ENCODE data around the gene SLBP. TPM values are rescaled to one million over a fixed set of nuclear protein-coding genes. Genes with fewer than 3 reads are reported as not detected.
"Not testable (repeated sequence)": the region's sequence is repeated elsewhere in the genome, so short reads cannot be mapped to it uniquely, and the experiment has no call there.

Gene SLBP
- total RNA-seq, 1 donor from 2014 or later = 48.8 TPM

DNA sequence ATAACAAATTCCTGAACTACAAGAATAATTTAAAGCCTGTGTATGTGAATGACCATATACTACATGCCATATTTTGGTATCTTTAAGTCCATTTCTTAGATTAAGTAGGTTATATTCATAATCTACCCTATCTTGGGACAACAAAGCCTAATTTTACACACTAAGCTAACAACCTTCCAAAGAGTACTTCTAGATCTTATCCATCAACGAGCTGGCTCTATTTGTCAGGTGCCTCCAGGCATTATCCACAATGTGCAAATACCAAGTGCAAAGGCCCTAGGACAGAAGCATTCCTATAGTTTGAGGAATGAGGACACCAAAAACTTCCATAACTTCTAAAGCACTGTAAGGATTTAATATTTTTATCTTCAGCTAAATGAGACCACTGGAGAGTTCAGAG lies 3.5 kb downstream of the SLBP start:
- no peak for DNase-seq

DNA sequence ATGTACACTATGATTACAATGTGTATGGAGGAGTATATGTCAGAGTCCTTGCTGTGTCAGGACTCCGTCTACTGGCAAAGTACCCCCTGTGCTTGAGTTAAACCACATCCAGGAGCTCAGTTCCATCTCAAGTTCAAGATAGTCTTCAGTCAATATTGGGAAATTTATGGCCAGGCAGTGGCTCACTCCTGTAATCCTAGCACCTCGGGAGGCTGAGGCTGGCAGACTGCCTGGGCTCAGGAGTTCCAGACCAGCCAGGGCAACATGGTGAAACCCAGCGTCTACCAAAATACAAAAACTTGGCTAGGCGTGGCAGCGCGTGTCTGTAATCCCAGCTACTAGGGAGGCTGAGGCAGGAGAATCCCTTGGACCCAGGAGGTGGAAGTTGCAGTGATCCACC lies 5.8 kb downstream of the SLBP start:
- no peak for DNase-seq

DNA sequence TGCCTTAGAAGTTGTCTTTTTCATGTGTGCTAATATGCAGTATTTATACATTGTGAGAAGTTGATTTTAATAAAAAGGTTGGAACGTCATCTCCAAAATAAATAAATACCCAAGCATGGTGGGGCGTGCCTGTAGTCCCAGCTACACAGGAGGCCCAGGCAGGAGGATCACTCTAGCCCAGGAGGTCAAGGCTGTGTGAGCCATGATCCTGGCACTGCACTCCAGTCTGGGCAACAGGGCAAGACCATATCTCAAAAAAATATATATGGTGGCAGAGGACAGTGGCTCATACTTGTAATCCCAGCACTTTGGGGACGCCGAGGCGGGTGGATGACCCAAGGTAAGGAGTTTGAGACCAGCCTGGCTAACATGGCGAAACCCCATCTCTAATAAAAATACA lies 6.4 kb downstream of the SLBP start:
- no peak for DNase-seq

DNA sequence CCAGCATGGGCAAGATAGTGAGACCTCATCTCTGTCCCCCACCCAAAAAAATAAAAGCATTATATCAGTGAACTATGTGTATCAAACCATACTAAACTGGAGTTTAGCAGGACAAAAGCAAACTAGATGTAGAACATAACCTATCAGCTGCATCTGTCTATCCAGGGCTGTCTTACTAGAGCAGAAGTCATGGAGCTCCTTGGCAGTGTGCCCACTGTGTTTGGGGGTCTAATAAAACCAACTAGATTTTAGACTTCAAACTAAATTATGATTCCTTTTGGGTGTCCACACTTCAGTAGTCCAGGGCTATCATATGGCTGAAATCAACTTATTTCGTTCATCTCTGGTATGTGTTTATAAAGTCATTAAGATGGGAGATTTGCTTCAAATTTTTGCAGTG lies 8.3 kb downstream of the SLBP start:
- DNase-seq = no peak

DNA sequence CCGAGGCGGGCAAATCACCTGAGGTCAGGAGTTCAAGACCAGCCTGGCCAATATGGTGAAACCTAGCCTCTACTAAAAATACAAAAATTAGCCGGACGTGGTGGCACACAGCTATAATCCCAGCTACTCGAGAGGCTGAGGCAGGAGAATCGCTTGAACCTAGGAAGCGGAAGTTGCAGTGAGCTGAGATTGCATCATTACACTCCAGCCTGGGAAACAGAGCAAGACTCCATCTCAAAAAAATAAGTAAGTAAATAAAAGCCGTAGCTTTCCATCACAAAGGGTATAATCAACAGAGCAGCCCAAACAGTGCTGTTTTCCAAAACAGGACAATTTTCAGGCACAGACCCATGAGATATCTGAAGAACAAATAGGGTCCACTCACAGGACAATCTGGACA lies 10.4 kb downstream of the SLBP start:
- DNase-seq = not testable (repeated sequence)

DNA sequence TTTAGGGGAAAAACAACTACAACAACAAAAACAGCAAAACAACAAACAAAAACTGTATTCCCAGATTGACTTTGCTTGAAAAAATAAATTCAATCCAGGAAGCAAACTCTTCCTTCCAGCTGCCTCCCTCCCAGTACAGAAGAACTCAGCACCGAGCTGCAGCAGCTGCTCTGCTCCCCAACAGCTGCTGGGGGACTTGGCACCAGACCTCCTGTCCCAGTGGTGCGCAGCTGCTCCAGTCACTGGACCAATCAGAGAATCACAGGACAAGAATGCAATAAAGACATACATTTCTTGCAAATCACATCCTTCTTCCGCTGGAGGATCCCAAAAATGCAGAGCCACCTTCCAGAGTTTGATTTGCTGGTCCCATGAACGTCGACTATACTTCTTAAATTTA lies 16.2 kb downstream of the SLBP start:
- DNase-seq = no peak

DNA sequence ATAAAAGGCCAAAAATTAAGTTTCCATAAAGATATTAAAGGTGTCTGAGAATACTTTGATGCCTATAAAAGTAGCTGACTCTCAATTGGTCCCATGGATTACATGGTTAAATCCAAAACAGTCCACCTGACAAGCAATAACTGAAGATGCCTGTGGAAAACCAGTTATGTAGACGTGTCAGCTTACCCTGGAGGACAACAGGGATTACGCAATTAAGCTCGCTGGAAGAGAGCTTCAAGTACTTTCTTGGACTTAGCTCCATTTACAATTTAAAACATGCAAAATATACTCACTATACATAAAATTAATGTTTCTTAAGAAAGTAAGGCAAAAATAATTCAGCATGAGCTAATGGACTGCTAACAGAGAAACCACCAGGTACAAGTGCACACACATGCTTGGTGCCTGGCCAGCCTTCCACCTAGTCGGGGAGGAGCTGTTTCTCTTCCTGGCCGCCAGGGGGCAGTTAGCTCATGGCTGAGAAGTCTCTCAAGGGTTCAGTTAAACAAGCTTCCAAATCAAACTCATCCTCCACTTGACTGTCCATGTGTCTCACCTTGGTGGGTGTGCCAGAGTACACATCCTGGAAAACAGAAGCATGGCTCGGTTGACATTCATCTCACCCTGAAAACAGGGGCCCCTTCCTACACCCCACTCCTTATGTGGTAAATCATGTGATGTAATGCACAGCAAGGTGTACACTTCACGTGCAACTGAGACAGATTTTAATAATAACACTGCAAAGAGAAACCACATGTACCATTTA lies 18.8 kb downstream of the SLBP start:
- peak; percentile 44 for DNase-seq

DNA sequence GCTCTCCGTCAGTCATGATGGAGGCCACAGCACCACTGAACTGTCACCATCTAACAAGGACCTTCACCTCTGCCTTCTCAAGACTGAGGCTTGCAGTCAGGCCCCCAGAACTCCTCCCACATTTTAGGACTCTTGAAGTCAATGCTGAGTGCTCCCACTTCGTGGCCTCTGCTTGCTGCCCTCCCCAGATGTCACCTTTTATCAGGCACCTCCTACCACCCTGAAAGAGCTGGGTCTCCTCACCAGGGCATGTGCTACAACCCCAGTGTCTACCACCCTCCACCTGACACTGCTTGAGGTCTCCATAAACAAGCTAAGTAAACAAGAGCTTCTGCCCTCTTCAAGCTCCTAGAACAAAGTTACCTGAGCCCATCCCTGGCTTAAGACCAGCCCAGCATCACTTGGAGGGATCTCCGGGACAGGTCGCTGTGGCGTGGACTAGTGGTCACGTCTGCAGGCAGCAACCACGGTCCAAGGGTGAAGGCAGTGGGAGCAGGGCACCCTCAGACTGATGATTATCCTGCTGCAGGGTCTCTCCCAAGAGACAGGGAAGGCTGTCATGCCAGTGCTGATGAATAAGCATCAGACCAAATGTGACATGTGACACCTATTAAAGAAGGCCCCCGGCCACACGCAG lies 20.3 kb downstream of the SLBP start:
- DNase-seq = no peak

DNA sequence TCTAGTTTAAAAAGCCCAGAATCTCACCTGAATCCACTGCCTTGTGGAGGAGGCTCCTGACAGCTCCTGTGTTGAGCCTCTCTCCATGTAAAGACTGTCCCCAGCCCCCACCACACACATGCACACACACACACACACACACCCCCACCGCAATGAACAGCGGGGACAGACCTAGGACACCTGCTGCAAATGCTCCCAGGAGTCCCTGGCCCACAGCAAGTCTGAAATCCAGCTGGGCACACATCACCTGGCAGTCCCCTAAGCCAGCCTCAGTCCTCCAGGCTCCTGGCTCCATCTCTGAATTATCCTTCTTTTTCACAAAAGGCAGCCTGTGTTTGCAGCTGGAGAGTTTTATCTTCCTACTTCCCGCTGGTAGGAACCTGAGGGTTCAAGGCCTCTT lies 21.4 kb downstream of the SLBP start:
- no peak for DNase-seq

DNA sequence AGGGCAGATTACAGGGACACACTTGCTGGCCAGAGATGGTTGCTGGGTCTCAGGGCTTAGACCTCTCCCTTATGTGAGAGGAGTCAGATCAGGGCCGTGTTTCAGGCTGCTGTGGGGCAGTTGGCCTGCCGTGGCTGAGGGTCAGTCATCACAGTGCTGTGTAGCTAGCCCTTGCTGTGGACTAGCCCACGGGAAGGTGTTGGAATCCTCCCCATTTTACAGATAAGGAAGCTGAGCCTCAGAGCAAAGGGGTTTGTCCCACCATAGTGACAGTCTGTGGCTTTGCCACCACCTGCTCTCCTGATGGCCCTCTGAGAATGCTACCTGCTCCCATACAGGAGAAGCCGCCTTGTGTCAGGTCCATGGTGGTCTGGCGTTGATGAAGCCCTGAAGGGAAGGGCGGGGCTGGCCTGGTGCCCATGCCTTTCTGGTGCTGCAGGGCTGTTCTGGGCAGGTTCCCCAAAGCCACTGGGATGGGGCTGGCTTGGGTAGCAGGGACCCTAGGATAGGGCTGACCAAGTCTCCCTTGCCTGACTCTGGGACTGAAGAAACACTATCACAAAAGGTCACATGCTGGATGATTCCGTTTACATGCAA lies 25.6 kb downstream of the SLBP start:
- no peak for DNase-seq

DNA sequence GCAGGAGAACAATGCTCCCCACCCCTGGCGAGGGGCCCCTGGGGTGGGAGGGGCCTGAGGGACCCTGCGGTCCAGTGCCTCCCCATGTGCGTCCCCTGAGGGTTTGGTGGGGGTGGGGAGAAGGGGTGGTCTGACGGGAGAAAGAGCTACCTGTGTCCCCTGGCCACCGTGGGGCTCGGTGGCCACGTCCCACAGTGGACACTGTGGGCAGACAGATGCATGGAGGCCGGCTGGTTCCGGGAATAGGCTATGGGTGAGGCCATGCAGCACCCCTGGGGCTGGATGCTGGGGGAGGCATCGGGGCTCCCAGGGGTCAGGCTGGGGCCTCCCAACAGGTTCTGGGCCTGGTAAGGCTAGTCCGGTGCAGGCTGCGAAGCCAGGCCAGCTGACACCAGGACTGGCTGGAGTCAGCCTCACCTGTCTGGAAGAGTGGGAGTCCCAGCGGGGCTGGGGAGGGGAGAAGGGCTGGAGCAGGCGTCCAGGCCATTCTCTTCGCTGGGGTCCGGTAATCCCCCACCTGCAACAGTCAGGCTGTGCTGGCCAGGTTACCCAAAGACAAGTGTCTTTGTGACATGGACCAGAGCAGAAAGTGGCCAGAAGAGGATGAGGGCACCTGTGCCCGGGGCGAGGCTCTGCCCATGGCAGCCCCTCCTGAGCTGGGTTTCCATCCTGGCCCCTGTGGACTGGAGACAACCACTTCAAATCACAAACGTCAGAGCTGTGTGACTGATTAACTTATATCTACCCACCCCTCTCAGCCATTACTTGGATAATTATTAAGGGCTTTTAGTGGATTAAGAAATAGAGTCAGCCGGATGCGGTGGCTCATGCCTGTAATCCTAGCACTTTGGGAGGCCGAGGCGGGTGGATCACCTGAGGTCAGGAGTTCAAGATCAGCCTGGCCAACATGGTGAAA lies 26.6 kb downstream of the SLBP start:
- DNase-seq = no peak

DNA sequence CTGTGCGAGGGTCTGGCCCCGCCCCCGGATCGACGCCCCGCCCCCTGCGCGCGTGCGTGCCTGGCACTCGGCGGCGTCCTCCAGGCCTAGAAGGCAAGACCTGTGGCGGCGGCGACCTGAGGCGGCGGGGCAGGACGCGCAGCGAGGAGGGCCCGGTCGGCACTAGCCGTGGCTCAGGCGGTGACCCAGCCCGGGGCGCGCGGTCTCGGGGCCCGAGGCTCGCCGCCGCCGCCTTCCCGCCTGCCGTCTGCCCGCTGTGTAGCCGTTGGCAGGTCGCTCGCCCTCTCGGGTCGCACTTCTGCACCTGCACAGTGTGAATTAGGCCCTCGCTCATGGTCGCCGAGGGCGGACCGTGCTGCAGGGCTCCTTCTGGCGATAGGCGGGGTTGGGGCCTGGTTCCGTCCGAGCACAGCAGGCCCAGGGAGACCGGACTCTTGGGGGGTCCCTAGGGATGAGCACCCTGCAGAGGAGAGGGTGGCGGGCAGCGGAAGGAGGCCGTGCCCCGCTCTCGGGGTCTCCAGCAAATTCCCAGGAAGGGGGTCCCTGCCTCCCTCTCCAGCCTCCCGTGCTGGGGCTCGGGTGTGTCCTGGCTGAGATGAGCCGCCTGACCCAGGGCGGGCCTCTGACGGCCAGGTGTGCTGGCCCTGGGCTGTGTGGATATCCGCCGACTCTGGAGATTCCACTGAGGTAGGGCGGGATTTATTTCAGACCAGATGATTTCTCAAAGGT lies 27.4 kb downstream of the SLBP start:
- DNase-seq = no peak

DNA sequence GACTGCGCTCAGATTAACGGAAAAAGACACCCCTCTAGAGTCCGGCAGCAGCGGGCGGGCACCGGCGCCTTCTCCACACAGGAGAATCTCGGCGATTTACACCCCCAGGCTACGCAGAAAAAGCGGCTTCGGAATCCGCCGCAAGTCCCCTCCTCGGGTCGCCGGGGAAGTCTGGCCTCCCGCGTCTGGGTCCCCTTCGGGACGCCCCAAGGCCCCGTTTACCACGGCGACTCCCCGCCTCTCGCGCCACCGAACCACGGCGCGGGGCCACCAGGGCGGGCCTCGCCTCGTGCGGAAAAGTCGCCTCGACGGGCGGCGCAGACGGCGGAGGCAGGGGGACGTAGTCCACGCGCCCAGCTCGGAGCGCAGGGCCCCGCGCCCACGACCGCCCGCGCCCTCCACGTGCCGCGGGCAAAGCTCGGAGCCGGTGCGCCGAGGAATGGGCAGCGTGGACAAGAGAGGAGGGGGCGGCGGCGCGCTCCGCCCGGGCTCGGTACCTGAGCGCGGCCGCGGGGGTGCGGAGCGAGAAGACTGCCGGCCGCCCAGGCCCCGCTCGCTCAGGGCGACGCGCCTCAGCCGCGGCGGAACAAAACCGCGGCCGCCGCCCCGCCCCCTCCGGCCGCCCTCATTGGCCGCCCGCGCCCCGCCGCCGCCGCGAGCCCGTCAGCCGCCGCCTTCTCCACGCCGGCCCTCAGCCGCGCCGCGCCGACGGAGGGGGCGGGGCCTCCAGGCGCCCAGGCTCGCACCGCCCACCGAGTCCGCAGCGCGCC lies 28.2 kb downstream of the SLBP start, which contains the start of gene FAM53A:
TSS of gene FAM53A (minus strand) at position 578 of the 770 bp plus-strand sequence. CDS start 15,572 bp downstream, outside the sequence.
- DNase-seq = peak; percentile 78

DNA sequence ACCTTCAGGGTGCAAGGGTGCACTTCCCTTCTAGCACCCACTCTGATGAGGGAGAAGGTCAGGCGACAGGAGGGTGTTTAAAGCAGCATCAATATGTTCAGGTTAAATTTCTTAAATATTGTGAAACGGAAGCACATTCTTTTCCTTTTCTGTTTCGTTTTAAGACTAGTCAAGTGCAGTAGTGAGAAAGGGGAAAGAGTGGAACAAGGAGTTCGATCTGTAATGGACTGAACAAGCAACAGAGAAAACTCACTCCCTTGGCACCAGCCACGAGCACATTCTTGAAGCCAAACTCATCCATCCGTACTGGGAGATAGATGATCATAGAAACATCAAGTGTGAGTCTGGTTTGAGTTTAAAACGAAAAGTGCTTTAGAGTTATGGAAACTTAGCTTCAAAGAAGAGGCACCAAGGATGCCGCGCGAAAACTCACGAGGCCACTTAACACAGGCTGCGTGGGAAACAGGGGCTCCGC lies 28.8 kb downstream of the SLBP start:
- no peak for DNase-seq

DNA sequence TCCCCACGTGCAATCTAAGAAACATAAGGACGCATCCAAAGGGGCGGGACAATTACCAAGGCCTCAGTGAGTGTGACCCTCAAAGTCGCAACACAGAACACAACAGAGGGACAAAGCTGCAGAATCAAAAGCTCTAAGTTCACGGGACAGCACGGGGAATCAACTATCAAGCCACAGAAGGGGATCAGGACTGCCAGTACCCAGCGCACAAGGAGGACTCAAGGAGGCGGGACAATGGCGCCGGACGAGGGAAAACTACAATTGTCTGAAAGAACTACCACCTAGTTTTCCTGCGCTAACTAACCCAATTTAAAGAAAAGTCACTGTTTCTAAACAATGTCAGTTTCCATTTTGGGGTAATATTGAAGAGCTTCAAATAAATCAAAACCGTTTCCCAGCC lies 29.3 kb downstream of the SLBP start:
- DNase-seq = no peak

DNA sequence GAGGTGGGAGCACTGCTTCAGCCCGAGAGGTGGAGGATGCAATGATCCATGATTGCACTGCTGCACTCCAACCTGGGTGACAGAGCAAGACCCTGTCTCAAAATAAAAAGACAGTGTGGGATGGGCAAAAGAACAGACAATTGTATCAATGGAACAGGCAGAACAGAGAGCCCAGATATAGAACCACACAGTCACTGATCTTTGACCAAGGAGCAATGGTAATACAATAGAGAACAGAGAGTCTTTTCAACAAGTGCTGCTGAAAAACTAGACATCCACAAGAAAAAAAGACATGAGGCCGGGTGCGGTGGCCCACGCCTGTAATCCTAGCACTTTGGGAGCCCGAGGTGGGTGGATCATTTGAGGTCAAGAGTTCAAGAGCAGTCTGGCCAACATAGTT lies 33.9 kb downstream of the SLBP start:
- no peak for DNase-seq

DNA sequence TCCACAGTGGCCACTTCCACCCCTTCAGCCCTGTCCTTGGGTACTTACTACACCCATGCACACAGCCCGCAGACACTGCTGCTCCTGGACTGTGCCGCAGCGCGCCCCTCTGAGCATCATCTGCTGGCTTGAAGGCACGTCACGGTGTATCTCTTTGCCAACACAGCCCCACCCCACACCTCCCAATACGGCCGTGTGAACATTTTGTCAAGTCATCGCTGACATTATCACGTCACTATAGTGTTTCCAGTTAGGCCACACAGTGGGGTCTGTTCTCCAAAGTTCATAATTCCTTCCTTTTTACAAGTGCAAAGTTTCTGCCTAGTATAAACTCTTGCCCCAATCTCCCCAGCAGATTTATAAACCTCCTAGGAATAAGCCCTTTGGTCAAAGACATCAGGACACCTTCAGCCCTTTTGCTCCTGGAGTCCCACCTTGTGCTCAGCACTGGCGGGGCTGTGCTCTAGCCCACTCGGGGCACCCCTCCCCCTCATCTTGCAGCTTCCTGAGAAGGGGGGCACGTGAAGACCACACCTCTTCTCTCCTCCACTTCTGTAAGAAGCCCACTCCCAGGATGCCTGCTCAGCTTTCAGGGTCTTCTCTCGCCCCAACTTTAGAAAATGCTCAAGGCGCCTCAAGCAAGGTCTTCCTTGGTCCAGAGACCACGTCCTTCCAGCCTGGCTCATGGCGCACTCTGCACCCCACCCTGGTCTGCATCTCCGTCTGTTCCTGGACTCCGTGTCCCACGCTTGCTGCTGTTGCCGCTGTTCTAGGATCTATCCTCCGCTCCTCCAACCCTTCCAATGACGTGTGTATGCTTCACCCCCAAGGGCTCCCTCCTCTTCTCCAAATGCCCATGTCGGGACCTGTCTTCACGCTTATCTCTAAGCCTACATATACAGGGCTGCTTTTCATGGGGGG lies 35.3 kb downstream of the SLBP start:
- no peak for DNase-seq

DNA sequence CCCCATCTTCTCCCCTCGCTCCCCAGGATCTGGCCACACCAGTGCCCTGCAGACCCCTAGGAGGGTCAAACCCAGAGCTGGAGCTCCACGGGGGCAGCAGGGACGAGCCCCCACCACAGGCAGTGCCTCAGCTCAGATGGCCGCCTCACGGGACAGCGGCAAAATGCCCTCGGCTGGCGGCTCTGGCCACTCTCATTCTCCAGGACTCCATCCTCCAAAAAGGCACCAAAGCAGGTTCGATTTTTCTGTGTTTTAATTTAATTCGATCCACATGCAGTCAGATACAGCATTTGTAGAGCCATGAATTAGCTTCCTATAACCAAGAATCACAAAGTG lies 36.3 kb downstream of the SLBP start:
- no peak for DNase-seq

DNA sequence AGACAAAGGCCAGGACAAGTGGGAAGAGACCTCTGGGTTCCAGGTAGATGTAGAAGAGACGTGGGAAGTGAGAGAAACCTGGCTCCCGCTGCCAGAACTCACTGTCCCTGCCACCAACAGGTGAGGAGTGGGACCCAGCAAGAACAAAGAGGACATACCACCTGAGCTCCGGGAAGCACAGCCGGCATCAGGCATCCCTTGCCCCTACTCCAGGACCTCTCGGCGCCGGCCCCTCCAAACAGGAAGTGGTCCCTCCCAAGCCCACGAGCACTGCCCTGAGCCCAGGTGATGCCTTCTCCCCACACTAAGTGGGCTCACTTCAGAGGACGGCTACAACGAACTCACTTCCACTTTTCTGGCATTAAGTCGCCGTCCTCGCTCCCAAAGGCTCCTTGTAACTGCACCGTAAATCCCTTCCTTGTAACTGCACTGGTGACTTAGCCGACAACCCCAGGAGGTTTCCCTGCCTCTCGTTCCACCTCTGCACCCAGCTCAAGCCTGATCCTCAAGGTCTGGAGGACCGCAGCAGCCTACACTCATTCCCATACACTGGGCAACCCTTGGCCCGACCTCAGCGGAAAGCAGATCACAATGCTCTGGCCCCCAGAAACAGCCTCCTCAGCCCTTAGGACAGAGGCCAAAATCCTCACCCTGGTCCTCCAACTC lies 36.9 kb downstream of the SLBP start:
- DNase-seq = no peak

Data from occipital lobe (tissue), 2 donors.